Vagina (tissue), 2 donors: ENCODE results near the gene TNS3.

ENCODE experiments used
- POLR2A ChIP-seq, 2 donors: fragments of 450-650 bp; IDR thresholded peaks; one replicate each; pipeline ENCODE4 v1.6.1; 2017; ENCODE audit warnings: antibody characterized with exemption in 2 of 2, mild to moderate bottlenecking in 2 of 2, moderate library complexity in 2 of 2
- TF ChIP-seq, protein P1 (sequence below), 3 experiments: fragments of 450-650 bp in 2 of 3; fragments of 200-600 bp in 1 of 3; sonication (generic) in 1 of 3; IDR thresholded peaks; one replicate each; pipeline ENCODE4 v1.5.1; 2017 to 2019; ENCODE audit warnings: antibody characterized with exemption in 3 of 3, mild to moderate bottlenecking in 2 of 3, moderate library complexity in 2 of 3

DNA sequence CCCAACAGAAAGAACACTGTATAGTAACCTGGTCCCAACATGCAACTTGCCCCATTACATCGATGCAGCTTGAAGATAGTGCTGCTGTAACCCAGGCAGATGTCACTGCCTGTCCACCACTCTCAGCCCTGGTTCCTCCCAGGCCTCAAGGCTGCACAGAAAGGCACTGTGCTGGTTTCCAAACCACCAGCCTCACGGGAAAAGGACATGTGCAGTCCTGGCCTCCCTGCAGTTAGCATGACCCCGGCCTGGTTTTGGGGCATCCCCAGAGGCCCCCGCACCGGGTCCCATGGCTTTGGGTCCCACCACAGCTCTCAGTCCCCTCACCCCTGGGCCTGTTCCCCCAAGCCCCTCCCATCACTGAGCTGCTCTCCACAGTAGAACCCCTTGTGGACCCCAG is 214.5 kb downstream of the TNS3 start:
- no peak for TF ChIP-seq POLR2A (IDR thresholded peaks at IDR 0.05)
- TF ChIP-seq, protein P1, sequence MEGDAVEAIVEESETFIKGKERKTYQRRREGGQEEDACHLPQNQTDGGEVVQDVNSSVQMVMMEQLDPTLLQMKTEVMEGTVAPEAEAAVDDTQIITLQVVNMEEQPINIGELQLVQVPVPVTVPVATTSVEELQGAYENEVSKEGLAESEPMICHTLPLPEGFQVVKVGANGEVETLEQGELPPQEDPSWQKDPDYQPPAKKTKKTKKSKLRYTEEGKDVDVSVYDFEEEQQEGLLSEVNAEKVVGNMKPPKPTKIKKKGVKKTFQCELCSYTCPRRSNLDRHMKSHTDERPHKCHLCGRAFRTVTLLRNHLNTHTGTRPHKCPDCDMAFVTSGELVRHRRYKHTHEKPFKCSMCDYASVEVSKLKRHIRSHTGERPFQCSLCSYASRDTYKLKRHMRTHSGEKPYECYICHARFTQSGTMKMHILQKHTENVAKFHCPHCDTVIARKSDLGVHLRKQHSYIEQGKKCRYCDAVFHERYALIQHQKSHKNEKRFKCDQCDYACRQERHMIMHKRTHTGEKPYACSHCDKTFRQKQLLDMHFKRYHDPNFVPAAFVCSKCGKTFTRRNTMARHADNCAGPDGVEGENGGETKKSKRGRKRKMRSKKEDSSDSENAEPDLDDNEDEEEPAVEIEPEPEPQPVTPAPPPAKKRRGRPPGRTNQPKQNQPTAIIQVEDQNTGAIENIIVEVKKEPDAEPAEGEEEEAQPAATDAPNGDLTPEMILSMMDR (IDR thresholded peaks at IDR 0.05) = no peak
